Forelimb muscle (tissue), 1 donor: ENCODE measurements around the gene UBN1. TPM values are rescaled to one million over a fixed set of nuclear protein-coding genes. Genes with fewer than 3 reads are reported as not detected.
"Not testable (repeated sequence)": the region's sequence is repeated elsewhere in the genome, so short reads cannot be mapped to it uniquely, and the experiment has no call there.

Experiments
- DNase-seq: peaks from one replicate; pipeline ENCODE4 v3.0.0-alpha.2; 2013; ENCODE audit warnings: low read depth
- polyA plus RNA-seq: library from polyadenylated mRNA; unstranded; fragments of 120-200 nt; gene quantifications from one replicate; pipeline ENCODE4 v1.2.1, GENCODE V29; 2013; ENCODE audit not compliant: insufficient read length

UBN1 gene
- polyA plus RNA-seq, 1 donor = 17.9 TPM

- DNase-seq = no peak
Observed at GRCh38 chr16:4928227-4928626, 80.9 kb downstream of the UBN1 start.

- DNase-seq = not testable (repeated sequence)
Observed at GRCh38 chr16:4929619-4930018, 82.3 kb downstream of the UBN1 start.

- no peak for DNase-seq
Observed at GRCh38 chr16:4931381-4931780, 84.1 kb downstream of the UBN1 start.

Other genes with a start within 250 kb of the UBN1 start
- 23.4 TPM for gene UBALD1, start 232.6 kb upstream of the UBN1 start, polyA plus RNA-seq
- 35.5 TPM for gene MGRN1, start 222.7 kb upstream of the UBN1 start, polyA plus RNA-seq
- 23.3 TPM for gene NUDT16L1, start 153.9 kb upstream of the UBN1 start, polyA plus RNA-seq
- gene ANKS3, start 113.2 kb upstream of the UBN1 start, polyA plus RNA-seq = 16.0 TPM
- gene DNAAF8, start 112.9 kb upstream of the UBN1 start, polyA plus RNA-seq = 0.63 TPM
- 8.7 TPM for gene ZNF500, start 80.3 kb upstream of the UBN1 start, polyA plus RNA-seq
- gene SEPTIN12, start 59.1 kb upstream of the UBN1 start, polyA plus RNA-seq = not detected
- gene SMIM22, start 52.1 kb upstream of the UBN1 start, polyA plus RNA-seq = not detected
- gene ROGDI, start 44.8 kb upstream of the UBN1 start, polyA plus RNA-seq = 13.5 TPM
- 46.8 TPM for gene GLYR1, start 193 bp upstream of the UBN1 start, polyA plus RNA-seq
- gene PPL, start 89.7 kb downstream of the UBN1 start, polyA plus RNA-seq = 1.1 TPM
- 0.75 TPM for gene SEC14L5, start 110.8 kb downstream of the UBN1 start, polyA plus RNA-seq
- gene NAGPA, start 186.5 kb downstream of the UBN1 start, polyA plus RNA-seq = 5.2 TPM
- gene C16orf89, start 218.5 kb downstream of the UBN1 start, polyA plus RNA-seq = 0.39 TPM
- gene ALG1, start 224.4 kb downstream of the UBN1 start, polyA plus RNA-seq = 10.2 TPM